HepG2 (cell line): ENCODE measurements around the gene STAC. TPM values are rescaled to one million over a fixed set of nuclear protein-coding genes. Genes with fewer than 3 reads are reported as not detected.

ENCODE experiments used
- ATAC-seq: fragments of 200-7000 bp; cut with Tn5 transposase; 3 replicates; pipeline ENCODE4 v1.9.1; 2020; ENCODE audit warnings: mild to moderate bottlenecking, moderate library complexity
- BruUV-seq: library from RNA; stranded (reverse); fragments of 400-500 nt; replicated peaks from 2 replicates; lab custom pipeline; 2021; lab: Mats Ljungman, UMichigan
- CTCF ChIA-PET: fragments of 300-600 bp; formaldehyde crosslinking; extraction: SDS; loops from one replicate; lab custom pipeline; 2021; ENCODE audit warnings: low total read pairs, inconsistent platforms, low intra/inter-chr PET ratio; lab: Yijun Ruan, JAX
- POLR2A ChIA-PET: fragments of 350-600 bp; sonication (Branson Sonifier 250); formaldehyde crosslinking; loops from one replicate; lab custom pipeline; 2020; ENCODE audit warnings: antibody characterized with exemption, inconsistent platforms; lab: Yijun Ruan, JAX
- DNase-seq: peaks from one replicate; pipeline ENCODE4 v3.0.0-alpha.2; 2015; ENCODE audit warnings: low spot score
- FAIRE-seq: peaks from 3 replicates; lab custom pipeline; 2011; peaks lifted over from hg19 to GRCh38; lab: Jason Lieb, UNC
- H2AFZ ChIP-seq: one replicate; pipeline ENCODE4 v1.6.1; 2011; ENCODE audit warnings: low read length, inconsistent platforms
- H3K27ac ChIP-seq: fragments of 300-600 bp; 3 replicates; pipeline ENCODE4 v1.8.0; 2011; ENCODE audit warnings: mixed run types, mild to moderate bottlenecking, mixed read lengths, low read length, inconsistent platforms; ENCODE audit not compliant: insufficient read depth; ENCODE audit errors: extremely low read length
- H3K27me3 ChIP-seq, 2 experiments: fragments of 200-600 bp in 1 of 2; 2 replicates in 1 of 2; 3 replicates in 1 of 2; pipeline versions ENCODE4 v1.6.0 to v1.8.0; 2011; ENCODE audit warnings: low read length in 2 of 2, mild to moderate bottlenecking in 2 of 2, moderate library complexity in 2 of 2, inconsistent platforms in 1 of 2; ENCODE audit not compliant: insufficient read depth in 2 of 2, control insufficient read depth in 1 of 2
- H3K36me3 ChIP-seq, 2 experiments: fragments of 200-600 bp in 1 of 2; replicated peaks in 1 of 2; 2 replicates in 1 of 2; 3 replicates in 1 of 2; pipeline versions ENCODE4 v1.5.1 to v1.8.0; 2011; ENCODE audit warnings: low read length in 2 of 2, inconsistent platforms in 1 of 2; ENCODE audit not compliant: insufficient read depth in 2 of 2, control insufficient read depth in 1 of 2
- H3K4me1 ChIP-seq: 2 replicates; pipeline ENCODE4 v1.5.1; 2012; ENCODE audit warnings: low read length, inconsistent platforms; ENCODE audit not compliant: insufficient read depth
- H3K4me2 ChIP-seq: 2 replicates; pipeline ENCODE4 v1.6.0; 2011; ENCODE audit warnings: low read depth, low read length, inconsistent platforms
- H3K4me3 ChIP-seq, 3 experiments: fragments of 200-600 bp in 1 of 3; sonication (generic), shearing (Covaris generic) in 1 of 3; replicated peaks in 1 of 3; 2 replicates each; pipeline ENCODE4 v1.5.1; 2011 to 2016; ENCODE audit warnings: low read length in 3 of 3, inconsistent platforms in 2 of 3, low read depth in 2 of 3, mild to moderate bottlenecking in 2 of 3, control low read depth in 1 of 3, mixed read lengths in 1 of 3; ENCODE audit not compliant: insufficient read depth in 1 of 3
- H3K79me2 ChIP-seq: one replicate; pipeline ENCODE4 v1.6.1; 2011; ENCODE audit warnings: low read length, inconsistent platforms; ENCODE audit not compliant: insufficient read depth
- H3K9ac ChIP-seq: 2 replicates; pipeline ENCODE4 v1.6.0; 2011; ENCODE audit warnings: mild to moderate bottlenecking, low read depth, low read length, inconsistent platforms; ENCODE audit not compliant: insufficient read depth
- H3K9me3 ChIP-seq: 2 replicates; pipeline ENCODE4 v1.5.1; 2012; ENCODE audit warnings: mild to moderate bottlenecking, low read length
- H4K20me1 ChIP-seq: 2 replicates; pipeline ENCODE4 v1.6.0; 2011; ENCODE audit warnings: inconsistent platforms, mild to moderate bottlenecking, low read length, moderate library complexity; ENCODE audit not compliant: insufficient read depth
- BORCS8-MEF2B ChIP-seq: sonication (generic); formaldehyde crosslinking; IDR thresholded peaks from 2 replicates; pipeline ENCODE4 v1.8.0; 2022; ENCODE audit warnings: mild to moderate bottlenecking, missing genetic modification reagents
- JUNB ChIP-seq: sonication (generic); formaldehyde crosslinking; IDR thresholded peaks from 2 replicates; pipeline ENCODE4 v1.8.0; 2022; ENCODE audit warnings: missing genetic modification reagents, mild to moderate bottlenecking, borderline replicate concordance
- LBX2 ChIP-seq: sonication (generic); formaldehyde crosslinking; IDR thresholded peaks from 2 replicates; pipeline ENCODE4 v1.5.0; 2020; ENCODE audit warnings: missing genetic modification reagents, mild to moderate bottlenecking, borderline replicate concordance
- NKX3-1 ChIP-seq: sonication (generic); formaldehyde crosslinking; IDR thresholded peaks from 2 replicates; pipeline ENCODE4 v1.5.0; 2020; ENCODE audit warnings: missing genetic modification reagents
- SALL2 ChIP-seq: sonication (generic); formaldehyde crosslinking; IDR thresholded peaks from 2 replicates; pipeline ENCODE4 v1.8.1; 2023; ENCODE audit warnings: mild to moderate bottlenecking, missing genetic modification reagents, inconsistent platforms
- YEATS4 ChIP-seq: sonication (generic); formaldehyde crosslinking; IDR thresholded peaks from 2 replicates; pipeline ENCODE4 v1.4.0; 2020; ENCODE audit warnings: missing genetic modification reagents, borderline replicate concordance
- ZFP82 ChIP-seq: sonication (generic); formaldehyde crosslinking; IDR thresholded peaks from 2 replicates; pipeline ENCODE4 v1.5.1; 2020; ENCODE audit warnings: mild to moderate bottlenecking, missing genetic modification reagents, borderline replicate concordance
- ZFX ChIP-seq: sonication (generic); formaldehyde crosslinking; IDR thresholded peaks from 2 replicates; pipeline ENCODE4 v1.4.0; 2020; ENCODE audit warnings: mild to moderate bottlenecking, low read depth, missing genetic modification reagents, moderate library complexity
- ZNF136 ChIP-seq: sonication (generic); formaldehyde crosslinking; IDR thresholded peaks from 2 replicates; pipeline ENCODE4 v1.8.1; 2022; ENCODE audit warnings: low read depth, mild to moderate bottlenecking, moderate library complexity, missing genetic modification reagents
- ZNF883 ChIP-seq: sonication (generic); formaldehyde crosslinking; IDR thresholded peaks from 2 replicates; pipeline ENCODE4 v1.5.1; 2020; ENCODE audit warnings: mild to moderate bottlenecking, missing genetic modification reagents; ENCODE audit errors: not compliant biosample characterization
- ZNF891 ChIP-seq: sonication (generic); formaldehyde crosslinking; IDR thresholded peaks from 2 replicates; pipeline ENCODE4 v1.5.0; 2020; ENCODE audit warnings: mild to moderate bottlenecking, missing genetic modification reagents
- WGBS: methylation state at CpG from one replicate; pipeline ENCODE4 v1.1.6; 2017; ENCODE audit warnings: low lambda C conversion rate; 5-methylcytosine and 5-hydroxymethylcytosine counted together
- in situ Hi-C: cut with HindIII; loops from 2 replicates; pipeline ENCODE4 v1.10.0; 2017; ENCODE audit warnings: low pct_unique_long_range_greater_than_20kb; ENCODE audit not compliant: extremely low pct_ligation_motif_present
- intact Hi-C: fragments of 100-400 bp; cut with micrococcal nuclease; formaldehyde crosslinking; loops from one replicate; pipeline ENCODE4 v1.10.0; 2022; ENCODE audit not compliant: unreplicated experiment
- polyA plus RNA-seq, 8 experiments: library from polyadenylated mRNA; depleted of rRNA in 3 of 8; stranded (reverse) in 7 of 8; unstranded in 1 of 8; fragments of >200 nt; fragmentation: Illumina TruSeq in 4 of 8; extraction: Trizol in 4 of 8; gene quantifications; 2 replicates each; pipeline versions ENCODE4 v1.2.1 to v1.2.3, GENCODE V29; 2011 to 2016; ENCODE audit warnings: low read depth in 4 of 8, missing spikeins in 1 of 8, mixed read lengths in 1 of 8; ENCODE audit not compliant: insufficient read depth in 1 of 8
- total RNA-seq, 5 experiments: library from RNA; depleted of rRNA; stranded (reverse); fragments of >200 nt; fragmentation: Illumina TruSeq; extraction: Trizol; gene quantifications; 2 replicates each; pipeline ENCODE4 v1.2.3, GENCODE V29; 2016; ENCODE audit warnings: low read depth in 1 of 5
- TF ChIP-seq, protein P1 (sequence below): sonication (generic); formaldehyde crosslinking; IDR thresholded peaks from 2 replicates; pipeline ENCODE4 v1.4.0; 2020; ENCODE audit warnings: missing genetic modification reagents, borderline replicate concordance

Gene STAC
- total and polyA plus RNA-seq, 2 of the 13 experiments (the other 11 are each of a cell fraction or from before 2014, with no cell fraction given), result not detected

- H3K9ac ChIP-seq, result no peak overlapping the region
- no peak for ATAC-seq
- no peak overlapping the region for H3K4me2 ChIP-seq
- H3K79me2 ChIP-seq, result no peaks in the 10 kb centered on the region
- 86% methylated on average over 2 of the region's 3 CpGs for WGBS
- POLR2A ChIA-PET, result no interaction called here
- H3K9me3 ChIP-seq, result no peaks in the 10 kb centered on the region
- H3K4me1 ChIP-seq, result peaks cover 5% of the 10 kb centered on the region; the same call in 1 of the 2 replicates
- in situ Hi-C loops, result no loop called here
- H3K27ac ChIP-seq, result no peak overlapping the region
- CTCF ChIA-PET, result no interaction called here
- no peak for FAIRE-seq
- no peak for DNase-seq
- no peaks in the 10 kb centered on the region for H3K27me3 ChIP-seq
- no peaks in the 10 kb centered on the region for H3K36me3 ChIP-seq
- no peaks in the 10 kb centered on the region for H4K20me1 ChIP-seq
- BruUV-seq, result no TSS peak
- H2AFZ ChIP-seq, result no peak overlapping the region
- no peak overlapping the region for H3K4me3 ChIP-seq
- no peak for TF ChIP-seq ZNF883 (CRISPR knock-in tag)
- TF ChIP-seq LBX2, result no peak
- TF ChIP-seq YEATS4 (CRISPR knock-in tag), result no peak
- TF ChIP-seq SALL2, result no peak
- intact Hi-C loops, result no loop called here
These were observed 114.3 kb downstream of the STAC start for GRCh38 chr3:36494461-36495109.

DNA sequence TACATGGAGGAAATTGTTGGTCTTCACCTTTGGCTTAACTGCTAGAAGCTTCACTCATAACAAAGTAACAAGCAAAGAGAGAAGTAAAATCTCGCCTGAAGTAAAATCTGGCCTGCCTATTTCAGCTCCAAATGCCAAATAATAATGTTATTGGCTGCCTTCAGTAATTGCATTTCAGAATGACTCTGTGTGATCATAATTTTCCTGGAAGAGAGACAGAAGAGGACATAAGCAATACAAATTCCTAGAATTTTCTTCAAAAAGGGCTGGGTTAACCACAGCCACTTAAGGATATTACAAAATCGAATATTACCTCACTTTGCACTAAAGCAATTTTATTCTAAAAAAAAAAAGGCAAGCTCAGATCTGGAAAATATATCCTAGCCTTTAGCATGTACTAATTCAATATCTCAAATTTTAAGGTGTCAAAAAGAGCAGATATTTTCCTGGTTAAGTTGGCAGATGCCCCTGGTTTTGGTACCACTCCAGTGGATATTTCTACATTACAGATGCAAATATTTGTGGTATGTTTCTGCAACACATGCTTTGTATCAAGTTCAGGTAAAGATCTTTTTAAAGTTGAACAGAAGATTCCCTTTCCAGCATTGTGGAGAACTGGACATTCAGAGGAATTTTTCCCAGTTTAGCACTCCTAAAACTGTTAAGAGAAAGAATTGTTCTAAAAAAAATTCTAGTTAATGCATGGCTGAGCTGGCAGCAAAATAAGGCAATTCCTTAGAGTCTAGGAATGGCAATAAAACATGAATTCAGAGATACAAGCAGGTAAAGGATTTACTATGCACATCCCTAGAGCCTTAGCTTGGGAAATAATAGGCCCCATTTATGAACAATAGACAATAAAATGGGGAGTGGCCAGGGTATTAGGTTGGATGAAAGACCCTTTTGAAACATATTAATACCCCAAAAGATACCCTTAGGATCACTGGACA is 116.7 kb downstream of the STAC start:
- no peak for FAIRE-seq
- TF ChIP-seq ZNF891 (CRISPR knock-in tag), result no peak
- TF ChIP-seq BORCS8-MEF2B (CRISPR knock-in tag), result no peak
- TF ChIP-seq ZNF136, result no peak
- TF ChIP-seq ZFP82, result no peak
- TF ChIP-seq, protein P1, sequence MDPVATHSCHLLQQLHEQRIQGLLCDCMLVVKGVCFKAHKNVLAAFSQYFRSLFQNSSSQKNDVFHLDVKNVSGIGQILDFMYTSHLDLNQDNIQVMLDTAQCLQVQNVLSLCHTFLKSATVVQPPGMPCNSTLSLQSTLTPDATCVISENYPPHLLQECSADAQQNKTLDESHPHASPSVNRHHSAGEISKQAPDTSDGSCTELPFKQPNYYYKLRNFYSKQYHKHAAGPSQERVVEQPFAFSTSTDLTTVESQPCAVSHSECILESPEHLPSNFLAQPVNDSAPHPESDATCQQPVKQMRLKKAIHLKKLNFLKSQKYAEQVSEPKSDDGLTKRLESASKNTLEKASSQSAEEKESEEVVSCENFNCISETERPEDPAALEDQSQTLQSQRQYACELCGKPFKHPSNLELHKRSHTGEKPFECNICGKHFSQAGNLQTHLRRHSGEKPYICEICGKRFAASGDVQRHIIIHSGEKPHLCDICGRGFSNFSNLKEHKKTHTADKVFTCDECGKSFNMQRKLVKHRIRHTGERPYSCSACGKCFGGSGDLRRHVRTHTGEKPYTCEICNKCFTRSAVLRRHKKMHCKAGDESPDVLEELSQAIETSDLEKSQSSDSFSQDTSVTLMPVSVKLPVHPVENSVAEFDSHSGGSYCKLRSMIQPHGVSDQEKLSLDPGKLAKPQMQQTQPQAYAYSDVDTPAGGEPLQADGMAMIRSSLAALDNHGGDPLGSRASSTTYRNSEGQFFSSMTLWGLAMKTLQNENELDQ (CRISPR knock-in tag), result no peak
- TF ChIP-seq NKX3-1, result no peak
- TF ChIP-seq ZFX (CRISPR knock-in tag), result no peak
- no peak for TF ChIP-seq JUNB (CRISPR knock-in tag)

More for the DNA sequence above, 116.7 kb downstream of the STAC start:
- H3K9ac ChIP-seq, result no peak overlapping the region
- ChIA-PET POLR2A (no interaction called here), CTCF (no interaction called here)
- in situ Hi-C loops, result no loop called here
- H3K79me2 ChIP-seq, result no peaks in the 10 kb centered on the region
- intact Hi-C loops, result no loop called here
- H3K4me1 ChIP-seq, result peaks cover 4% of the 10 kb centered on the region; the same call in 1 of the 2 replicates
- H3K27ac ChIP-seq, result no peak overlapping the region
- no peaks in the 10 kb centered on the region for H3K36me3 ChIP-seq
- no peak overlapping the region for H2AFZ ChIP-seq
- no peak overlapping the region for H3K4me3 ChIP-seq
- ATAC-seq (no peak), DNase-seq (no peak)
- H3K27me3 ChIP-seq, result no peaks in the 10 kb centered on the region
- BruUV-seq, result no TSS peak
- H3K4me2 ChIP-seq, result no peak overlapping the region
- 0% methylated on average over 2 of the region's 2 CpGs for WGBS
- H4K20me1 ChIP-seq, result no peaks in the 10 kb centered on the region
- H3K9me3 ChIP-seq, result no peaks in the 10 kb centered on the region
